Pancreas (tissue), 10 donors: ENCODE data around the gene DRAM1. TPM values are rescaled to one million over a fixed set of nuclear protein-coding genes. Genes with fewer than 3 reads are reported as not detected.

Experiments used
- ATAC-seq, 4 donors: fragments of 200-7000 bp; cut with Tn5 transposase; one replicate each; pipeline versions ENCODE4 v1.8.0 to v1.9.1; 2020; ENCODE audit warnings: mild to moderate bottlenecking in 4 of 4, moderate library complexity in 4 of 4
- DNase-seq, 6 donors: peaks; one replicate each; pipeline ENCODE4 v3.0.0-alpha.2; 2020
- FAIRE-seq: peaks from 2 replicates; lab custom pipeline; 2012; peaks lifted over from hg19 to GRCh38; lab: Jason Lieb, UNC
- H3K27ac ChIP-seq, 4 donors: fragments of 200-600 bp; sonication (generic); 1 replicate in 3 of 4; 2 replicates in 1 of 4; pipeline versions ENCODE4 v1.5.0 to v1.8.0; 2020
- H3K27me3 ChIP-seq, 4 donors: fragments of 200-600 bp; one replicate each; pipeline ENCODE4 v1.8.0; 2021
- H3K36me3 ChIP-seq, 3 donors: fragments of 200-600 bp; sonication (generic) in 1 of 3; one replicate each; pipeline versions ENCODE4 v1.5.0 to v1.8.0; 2020 to 2021
- H3K4me1 ChIP-seq, 3 donors: fragments of 200-600 bp; one replicate each; pipeline ENCODE4 v1.8.0; 2021
- H3K4me3 ChIP-seq, 4 donors: fragments of 200-600 bp; sonication (generic) in 2 of 4; one replicate each; pipeline versions ENCODE4 v1.5.0 to v1.8.0; 2020 to 2021
- H3K9me3 ChIP-seq, 4 donors: fragments of 200-600 bp; one replicate each; pipeline ENCODE4 v1.8.0; 2021
- WGBS, 2 donors: extraction: QIAGEN DNeasy Blood & Tissue Kit; methylation state at CpG; one replicate each; pipeline ENCODE4 v1.1.7; 2013; 5-methylcytosine and 5-hydroxymethylcytosine counted together
- intact Hi-C, 3 donors: fragments of 100-400 bp; cut with DNase I; formaldehyde crosslinking; loops; one replicate each; pipeline versions ENCODE4 v1.11.1 to v1.14.2; 2022
- polyA plus RNA-seq, 2 donors: library from polyadenylated mRNA; stranded (reverse); fragments of 200-250 nt; gene quantifications; one replicate each; pipeline ENCODE4 v1.2.3, GENCODE V29; 2013
- total RNA-seq, 6 donors: library from RNA; stranded (reverse); fragmentation: NEBNext Ultra II Directional in 4 of 6; extraction: Animal tissue kit (Norgen Biotek cat#: 25700) in 4 of 6; gene quantifications; one replicate each; pipeline versions ENCODE4 v1.2.1 to v1.2.4, GENCODE V29; 2021 to 2023
- TF ChIP-seq, protein P1 (sequence below), 4 donors: fragments of 200-600 bp; sonication (generic) in 3 of 4; IDR thresholded peaks; one replicate each; pipeline versions ENCODE4 v1.5.0 to v1.8.0; 2021; ENCODE audit warnings: antibody characterized with exemption in 4 of 4
- donor health status: healthy with polysubstance abuse.
- donor health status: DM: no; HTN: no; CAD: no; lungs with moderate emphysema.
- donor health status: DM: no; HTN: no; CAD: no.
- donor health status: control.
- donor health status: control.
- donor health status: Bipolar disorder and iron deficiency.
- donor health status: DM: yes; HTN: yes; CAD: no.
- donor health status: DM: no; HTN: no; CAD: no.
- donor health status: DM: no; HTN: no; CAD: no.
- donor health status: DM: yes; HTN: yes; CAD: no.

Gene DRAM1
- total and polyA plus RNA-seq, 8 donors: 3.1 to 15.0 (median 5.6) TPM

- TF ChIP-seq, protein P1, sequence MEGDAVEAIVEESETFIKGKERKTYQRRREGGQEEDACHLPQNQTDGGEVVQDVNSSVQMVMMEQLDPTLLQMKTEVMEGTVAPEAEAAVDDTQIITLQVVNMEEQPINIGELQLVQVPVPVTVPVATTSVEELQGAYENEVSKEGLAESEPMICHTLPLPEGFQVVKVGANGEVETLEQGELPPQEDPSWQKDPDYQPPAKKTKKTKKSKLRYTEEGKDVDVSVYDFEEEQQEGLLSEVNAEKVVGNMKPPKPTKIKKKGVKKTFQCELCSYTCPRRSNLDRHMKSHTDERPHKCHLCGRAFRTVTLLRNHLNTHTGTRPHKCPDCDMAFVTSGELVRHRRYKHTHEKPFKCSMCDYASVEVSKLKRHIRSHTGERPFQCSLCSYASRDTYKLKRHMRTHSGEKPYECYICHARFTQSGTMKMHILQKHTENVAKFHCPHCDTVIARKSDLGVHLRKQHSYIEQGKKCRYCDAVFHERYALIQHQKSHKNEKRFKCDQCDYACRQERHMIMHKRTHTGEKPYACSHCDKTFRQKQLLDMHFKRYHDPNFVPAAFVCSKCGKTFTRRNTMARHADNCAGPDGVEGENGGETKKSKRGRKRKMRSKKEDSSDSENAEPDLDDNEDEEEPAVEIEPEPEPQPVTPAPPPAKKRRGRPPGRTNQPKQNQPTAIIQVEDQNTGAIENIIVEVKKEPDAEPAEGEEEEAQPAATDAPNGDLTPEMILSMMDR (IDR thresholded peaks at IDR 0.05): no peak
- ATAC-seq (no peak), DNase-seq (no peak), FAIRE-seq (no peak)
- intact Hi-C loops: no loop called here
- H3K4me3 ChIP-seq: no peak overlapping the region
- 67 to 70% methylated on average over 1 of the region's 1 CpG for WGBS, 2 donors
- no peaks in the 10 kb centered on the region for H3K36me3 ChIP-seq
- no peaks in the 10 kb centered on the region for H3K9me3 ChIP-seq
- H3K27me3 ChIP-seq: no peaks in the 10 kb centered on the region
- H3K27ac ChIP-seq: no peak overlapping the region
- H3K4me1 ChIP-seq: no peaks in the 10 kb centered on the region
Observed at GRCh38 chr12:101954676-101955075, 77.3 kb downstream of the DRAM1 start.

GRCh38 chr12:101957252-101957959, 80.0 kb downstream of the DRAM1 start:
- DNase-seq: no peak
- Histone ChIP-seq H3K36me3 (no peaks in the 10 kb centered on the region), H3K4me1 (no peaks in the 10 kb centered on the region), H3K9me3 (no peaks in the 10 kb centered on the region), H3K27ac (no peak overlapping the region), H3K27me3 (no peaks in the 10 kb centered on the region), H3K4me3 (no peak overlapping the region)
- TF ChIP-seq, protein P1 (IDR thresholded peaks at IDR 0.05): no peak
- intact Hi-C loops: no loop called here
- no peak for ATAC-seq
- WGBS, 2 donors: 72 to 84% methylated on average over 9 of the region's 9 CpGs
- no peak for FAIRE-seq

GRCh38 chr12:101959607-101960006, 82.2 kb downstream of the DRAM1 start:
- Histone ChIP-seq H3K4me1 (no peaks in the 10 kb centered on the region), H3K36me3 (no peaks in the 10 kb centered on the region), H3K27me3 (no peaks in the 10 kb centered on the region), H3K27ac (no peak overlapping the region), H3K9me3 (no peaks in the 10 kb centered on the region), H3K4me3 (no peak overlapping the region)
- DNase-seq (no peak), ATAC-seq (no peak), FAIRE-seq (no peak)
- 77 to 79% methylated on average over 2 of the region's 2 CpGs for WGBS, 2 donors
- intact Hi-C loops: no loop called here
- TF ChIP-seq, protein P1 (IDR thresholded peaks at IDR 0.05): no peak

DNA sequence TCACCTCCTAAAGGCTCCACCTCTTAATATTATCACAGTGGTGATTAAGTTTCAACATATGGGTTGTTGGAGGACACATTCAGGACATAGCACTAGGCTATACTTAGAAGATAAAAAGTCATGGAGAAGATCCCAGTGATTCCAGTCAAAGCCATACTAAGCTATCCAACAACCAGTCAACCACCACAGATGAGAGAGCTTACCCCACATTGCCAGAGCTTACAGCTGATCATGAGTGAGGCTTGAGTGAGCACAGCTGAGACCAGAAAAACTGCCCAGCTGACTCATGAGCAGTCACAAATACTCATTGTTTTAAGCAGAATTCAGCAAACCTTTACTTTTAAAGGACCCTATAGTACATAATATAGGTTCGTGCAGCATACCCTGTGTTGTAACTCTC, 85.1 kb downstream of the DRAM1 start:
- no peak overlapping the region for H3K4me3 ChIP-seq
- FAIRE-seq (no peak), ATAC-seq (no peak), DNase-seq (no peak)
- no peaks in the 10 kb centered on the region for H3K9me3 ChIP-seq
- intact Hi-C loops: no loop called here
- H3K27me3 ChIP-seq: no peaks in the 10 kb centered on the region
- H3K27ac ChIP-seq: no peak overlapping the region
- WGBS, 2 donors: 61 to 76% methylated on average over 1 of the region's 1 CpG
- TF ChIP-seq, protein P1 (IDR thresholded peaks at IDR 0.05): no peak
- no peaks in the 10 kb centered on the region for H3K36me3 ChIP-seq
- H3K4me1 ChIP-seq: no peaks in the 10 kb centered on the region

DNA sequence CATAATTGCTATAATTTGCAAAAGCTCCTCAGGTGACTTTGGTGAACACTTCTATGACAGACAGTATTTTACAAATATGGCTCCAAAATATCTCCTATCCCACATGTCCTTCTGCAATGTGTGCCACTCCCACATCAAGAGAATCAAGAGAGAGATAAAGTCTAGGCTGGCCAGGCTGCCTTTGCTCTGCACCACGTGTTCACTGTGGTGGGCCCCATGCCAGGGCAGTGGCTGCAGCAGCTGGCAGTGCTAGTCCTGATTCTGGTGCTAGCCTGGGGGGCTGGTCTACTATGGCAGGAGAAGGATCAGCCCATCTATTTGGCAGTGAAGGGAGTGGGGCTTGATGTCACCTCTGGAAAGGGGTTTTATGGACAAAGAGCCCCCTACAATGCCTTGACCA, 86.3 kb downstream of the DRAM1 start:
- TF ChIP-seq, protein P1 (IDR thresholded peaks at IDR 0.05): no peak
- Histone ChIP-seq H3K4me3 (no peak overlapping the region), H3K36me3 (no peaks in the 10 kb centered on the region), H3K27ac (no peak overlapping the region), H3K27me3 (no peaks in the 10 kb centered on the region), H3K9me3 (no peaks in the 10 kb centered on the region), H3K4me1 (no peaks in the 10 kb centered on the region)
- FAIRE-seq (no peak), ATAC-seq (peak in 3 of 4 donors; percentile 56 to 70 (median 68)), DNase-seq (peak in 5 of 6 donors; percentile 7 to 66 (median 52))
- intact Hi-C loops: no loop called here
- WGBS, 2 donors: 12 to 17% methylated on average over 1 of the region's 1 CpG
